Stomach (tissue), 4 donors: ENCODE results near the gene MTFP1.

Experiments
- CTCF ChIP-seq, 7 experiments: fragments of 450-650 bp in 4 of 7; fragments of 200-600 bp in 3 of 7; sonication (generic) in 3 of 7; IDR thresholded peaks; one replicate each; pipeline ENCODE4 v1.5.1; 2016 to 2019; ENCODE audit warnings: antibody characterized with exemption in 7 of 7, control low read depth in 2 of 7, mild to moderate bottlenecking in 1 of 7
- EP300 ChIP-seq: sonication (generic); formaldehyde crosslinking; IDR thresholded peaks from one replicate; pipeline ENCODE4 v1.6.1; 2017; ENCODE audit warnings: antibody characterized with exemption
- POLR2A ChIP-seq, 4 donors: fragments of 450-650 bp; IDR thresholded peaks; one replicate each; pipeline ENCODE4 v1.6.1; 2016; ENCODE audit warnings: antibody characterized with exemption in 4 of 4, control low read depth in 2 of 4, mild to moderate bottlenecking in 1 of 4, moderate library complexity in 1 of 4
- POLR2AphosphoS5 ChIP-seq, 3 donors: sonication (generic); formaldehyde crosslinking; IDR thresholded peaks; one replicate each; pipeline ENCODE4 v1.6.1; 2016; ENCODE audit warnings: antibody characterized with exemption in 3 of 3

GRCh38 chr22:30444632-30445437, 19.3 kb downstream of the MTFP1 start:
- peak in 5 of 7 experiments; percentile 64 to 84 (median 77) for TF ChIP-seq CTCF (IDR thresholded peaks at IDR 0.05)
- peak in 1 of 3 donors; percentile 9 for TF ChIP-seq POLR2AphosphoS5 (IDR thresholded peaks at IDR 0.05)
- TF ChIP-seq POLR2A (IDR thresholded peaks at IDR 0.05) = no peak
- TF ChIP-seq EP300 = no peak
